GM19467 (cell line): Measurements from ENCODE around the gene RGR.
A peak's percentile ranks its signal among the peaks of the same experiment; 100 is the strongest.
"Not testable (repeated sequence)": the region's sequence is repeated elsewhere in the genome, so short reads cannot be mapped to it uniquely, and the experiment has no call there.

Source experiments
- ATAC-seq: cut with Tn5 transposase; IDR thresholded peaks from one replicate; pipeline ENCODE4 v1.9.1; 2021; ENCODE audit warnings: mild to moderate bottlenecking, moderate library complexity; ENCODE audit not compliant: unreplicated experiment

Gene RGR

DNA sequence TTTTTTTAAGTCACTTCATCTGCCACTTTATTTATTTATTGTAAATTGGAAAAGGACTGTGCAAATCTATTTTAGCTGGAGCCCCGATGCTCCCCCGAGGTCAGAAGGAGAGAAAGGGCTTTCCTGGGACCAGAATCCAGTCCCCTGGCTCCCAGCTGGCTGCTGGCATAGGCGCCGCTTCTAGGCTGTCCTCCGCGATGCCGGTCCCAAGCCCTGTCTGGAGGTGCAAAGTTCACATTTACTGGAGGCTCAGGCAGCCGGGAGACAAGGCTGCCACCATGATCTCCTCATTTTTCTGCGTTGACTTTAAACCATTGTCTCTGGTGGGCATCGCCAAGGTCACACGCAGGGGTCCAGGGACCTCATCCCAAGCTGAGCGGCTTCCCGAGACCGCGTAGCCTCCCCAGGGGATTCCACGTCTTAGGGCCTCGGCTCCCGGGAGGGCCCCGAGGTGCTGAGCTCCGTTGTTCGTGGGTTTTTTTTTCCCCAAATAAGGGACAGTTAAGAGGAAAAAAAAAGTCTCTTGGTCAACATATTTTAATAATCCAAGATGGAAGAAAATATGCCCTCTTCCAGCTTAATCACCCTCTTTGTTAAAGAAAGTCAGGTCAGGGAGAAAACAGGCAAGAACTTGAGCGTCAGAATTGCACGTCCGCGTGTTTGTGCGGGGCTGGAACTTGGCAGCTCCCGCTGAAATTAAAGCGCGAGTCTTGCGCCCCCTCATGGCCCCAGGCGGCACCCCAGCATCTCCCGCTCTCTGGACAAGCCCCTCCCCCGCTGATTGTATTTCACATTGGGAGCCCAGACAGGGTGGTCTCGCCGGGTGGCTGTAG is 11.9 kb downstream of the RGR start:
- no peak for ATAC-seq

DNA sequence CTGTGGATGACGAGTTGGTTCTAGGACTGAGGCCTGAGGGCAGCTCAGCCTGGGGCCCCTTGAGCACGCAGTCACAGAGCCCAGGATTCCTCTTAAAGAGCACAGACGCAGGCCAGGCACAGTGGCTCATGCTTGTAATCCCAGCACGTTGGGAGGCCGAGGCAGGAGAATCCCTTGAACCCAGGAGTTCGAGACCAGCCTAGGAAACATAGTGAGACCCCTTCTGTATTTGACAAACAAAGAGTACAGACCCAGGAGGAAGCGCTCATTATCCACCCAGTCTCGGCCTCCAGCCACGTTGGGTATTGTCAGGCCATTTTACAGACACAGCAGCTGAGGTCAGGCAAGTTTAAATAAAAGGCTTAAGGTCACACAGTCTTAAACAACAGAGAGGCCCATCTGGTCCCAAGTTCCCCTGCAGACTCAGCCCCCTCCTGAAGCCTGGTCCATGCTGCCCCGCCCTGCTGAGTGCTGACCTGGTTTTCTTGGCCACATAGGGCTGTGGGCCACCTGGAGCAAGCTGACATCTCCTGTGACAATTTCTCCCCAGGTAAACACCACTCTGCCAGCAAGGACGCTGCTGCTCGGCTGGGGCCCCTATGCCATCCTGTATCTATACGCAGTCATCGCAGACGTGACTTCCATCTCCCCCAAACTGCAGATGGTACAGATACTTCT is 12.6 kb downstream of the RGR start:
- no peak for ATAC-seq

DNA sequence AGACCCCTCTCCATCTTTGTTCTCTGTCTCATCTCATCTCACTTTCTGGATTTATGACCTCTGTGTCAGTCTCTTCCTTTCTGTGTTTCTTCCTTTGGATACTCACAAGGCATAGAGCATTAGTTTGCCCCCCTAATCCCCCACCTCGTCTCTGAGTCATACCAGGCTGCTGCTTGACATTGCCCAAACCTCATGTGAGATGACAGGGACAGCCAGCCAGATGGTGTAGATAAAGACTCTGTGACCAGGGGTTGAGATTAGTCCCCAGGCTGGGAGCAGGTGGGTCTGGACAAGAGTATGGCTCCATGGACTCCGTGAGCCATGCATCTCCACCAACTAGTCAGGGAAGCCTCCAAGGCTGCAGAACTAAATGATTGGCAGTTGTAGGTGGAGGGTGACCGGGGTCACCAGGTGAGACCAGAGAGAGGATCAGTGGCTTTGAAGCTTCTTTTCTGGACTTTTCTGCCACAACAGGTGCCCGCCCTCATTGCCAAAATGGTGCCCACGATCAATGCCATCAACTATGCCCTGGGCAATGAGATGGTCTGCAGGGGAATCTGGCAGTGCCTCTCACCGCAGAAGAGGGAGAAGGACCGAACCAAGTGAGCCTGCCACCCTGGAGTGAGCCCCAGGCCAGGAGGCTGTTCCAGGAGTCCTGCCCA is 13.3 kb downstream of the RGR start:
- ATAC-seq = no peak

DNA sequence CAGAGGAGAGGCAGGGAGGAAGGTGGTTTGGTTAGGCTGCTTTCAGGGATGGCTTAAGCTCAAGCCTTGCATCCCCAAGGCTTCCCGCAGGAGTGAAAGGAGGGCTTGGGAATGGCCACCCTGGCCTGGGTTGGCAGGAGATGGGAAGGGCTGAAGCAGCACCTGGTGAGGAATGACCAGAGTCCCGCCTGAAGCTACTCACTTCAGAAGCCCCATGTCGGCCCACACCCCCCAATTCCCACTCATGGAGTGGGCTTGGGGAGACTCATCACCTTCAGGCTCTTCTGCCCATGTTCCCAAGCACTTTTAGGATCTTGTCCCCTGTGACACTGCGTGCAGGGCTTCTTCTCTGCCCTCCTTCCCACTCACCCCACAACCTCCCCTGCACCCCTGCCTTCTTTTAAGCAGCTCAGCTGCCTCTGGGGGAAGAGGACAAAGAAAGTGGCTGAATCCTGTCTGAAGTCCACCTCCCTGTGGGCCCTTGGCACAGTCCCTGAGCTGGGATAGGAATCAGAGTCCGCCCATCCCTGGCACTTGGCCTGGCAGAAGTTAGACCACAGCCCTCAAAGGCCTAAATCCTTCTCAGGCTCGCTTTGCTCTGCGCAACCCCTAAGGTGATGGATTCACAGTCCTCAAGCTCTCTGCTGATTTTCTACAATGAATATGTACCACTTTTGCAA is 16.5 kb downstream of the RGR start:
- no peak for ATAC-seq

DNA sequence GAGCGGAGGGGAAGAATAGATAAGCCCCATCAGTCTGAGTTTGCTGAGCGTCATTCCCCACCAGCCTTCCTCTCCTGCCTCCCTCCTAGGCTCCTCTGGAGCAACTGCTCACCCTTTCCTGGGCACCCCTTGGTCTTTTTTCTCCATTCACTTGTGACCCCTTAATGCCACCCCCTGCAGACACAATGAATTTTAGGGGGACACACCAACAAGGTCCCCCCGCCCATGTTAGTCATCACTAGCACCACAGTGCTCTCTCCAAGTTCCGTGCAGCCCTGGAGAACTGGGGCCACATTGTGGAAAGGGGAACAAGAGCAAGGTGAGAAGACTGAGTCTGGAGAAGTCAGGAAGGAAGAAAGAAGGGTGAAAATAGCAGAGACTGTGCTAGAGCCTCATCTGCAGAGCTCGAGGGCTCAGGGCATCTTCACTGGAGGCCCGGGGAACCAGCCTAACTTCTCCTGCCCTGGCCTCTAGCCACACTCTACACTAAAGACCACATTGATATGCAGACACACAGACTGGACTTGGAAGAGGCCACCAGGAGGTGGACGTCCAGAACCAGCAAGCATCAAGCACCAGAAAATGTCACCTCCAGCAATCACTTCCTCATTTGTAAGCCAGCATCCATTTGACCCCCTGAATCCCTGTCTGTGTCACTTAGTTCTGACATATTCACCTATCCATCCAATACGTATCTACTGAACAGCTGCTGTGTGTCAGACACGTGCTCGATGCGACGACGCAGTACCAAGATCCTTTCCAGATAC is 17.5 kb downstream of the RGR start:
- ATAC-seq = no peak

DNA sequence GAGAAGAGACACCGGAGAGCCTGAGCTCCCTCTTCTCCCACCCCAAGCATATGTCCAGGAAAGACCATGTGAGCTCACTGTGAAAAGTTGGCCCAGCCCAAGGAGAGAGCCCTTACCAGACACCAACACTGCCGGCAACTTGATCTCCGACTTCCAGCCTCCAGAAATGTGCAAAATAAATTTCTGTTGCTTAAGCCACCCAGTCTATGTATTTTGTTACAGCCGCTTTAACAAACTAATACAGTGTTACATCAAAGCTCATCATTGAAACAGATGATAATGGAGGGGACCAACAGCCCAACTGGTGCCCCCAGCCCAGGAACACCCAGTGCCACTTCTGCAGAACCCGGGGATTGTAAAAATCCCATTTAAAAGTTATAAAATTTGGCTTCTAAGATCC is 18.9 kb downstream of the RGR start:
- no peak for ATAC-seq

DNA sequence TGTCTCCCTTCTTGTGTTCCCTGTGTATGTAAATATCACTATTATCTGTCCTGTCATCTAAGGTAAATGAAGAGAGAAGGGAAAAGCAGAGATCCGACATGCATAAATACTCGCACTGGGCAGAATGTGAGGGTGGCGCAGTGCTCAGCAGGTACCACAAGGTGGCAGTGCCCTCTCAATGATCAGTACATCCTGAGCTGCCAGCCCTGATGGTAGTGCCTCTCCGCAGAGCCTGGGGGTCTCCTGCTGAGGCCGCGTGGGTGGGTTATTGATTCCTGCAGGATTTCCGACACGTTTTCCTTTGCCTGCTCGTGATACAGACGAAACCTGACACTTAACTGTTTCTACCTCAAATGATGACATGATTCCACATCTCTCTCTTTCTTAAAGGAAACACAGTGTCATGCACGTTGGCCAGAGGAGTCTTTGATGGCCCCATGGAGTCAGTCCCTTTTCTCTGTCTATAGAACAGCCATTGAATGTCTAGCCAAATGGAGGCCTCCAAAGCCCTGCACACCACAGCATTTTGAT is 19.8 kb downstream of the RGR start:
- ATAC-seq = peak; percentile 94

DNA sequence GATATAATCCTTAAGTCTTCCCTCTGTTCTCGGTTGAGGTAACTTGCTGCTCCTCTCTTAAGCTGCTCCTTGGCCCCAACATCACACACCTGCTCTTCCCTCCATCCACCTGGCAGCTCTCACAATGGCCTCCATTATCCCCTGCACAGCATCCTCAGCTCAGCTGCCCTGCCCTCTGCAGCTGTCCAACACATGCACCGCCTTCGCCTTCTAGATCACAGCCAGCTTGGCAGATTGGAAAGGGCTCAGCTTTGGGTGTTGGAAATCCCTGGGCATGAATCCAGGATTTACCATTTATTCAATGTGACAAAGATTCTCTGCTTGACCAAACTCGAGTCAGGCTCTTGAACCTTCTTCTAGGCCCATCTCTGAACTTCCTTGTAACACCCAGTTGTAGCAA is 20.6 kb downstream of the RGR start:
- no peak for ATAC-seq

DNA sequence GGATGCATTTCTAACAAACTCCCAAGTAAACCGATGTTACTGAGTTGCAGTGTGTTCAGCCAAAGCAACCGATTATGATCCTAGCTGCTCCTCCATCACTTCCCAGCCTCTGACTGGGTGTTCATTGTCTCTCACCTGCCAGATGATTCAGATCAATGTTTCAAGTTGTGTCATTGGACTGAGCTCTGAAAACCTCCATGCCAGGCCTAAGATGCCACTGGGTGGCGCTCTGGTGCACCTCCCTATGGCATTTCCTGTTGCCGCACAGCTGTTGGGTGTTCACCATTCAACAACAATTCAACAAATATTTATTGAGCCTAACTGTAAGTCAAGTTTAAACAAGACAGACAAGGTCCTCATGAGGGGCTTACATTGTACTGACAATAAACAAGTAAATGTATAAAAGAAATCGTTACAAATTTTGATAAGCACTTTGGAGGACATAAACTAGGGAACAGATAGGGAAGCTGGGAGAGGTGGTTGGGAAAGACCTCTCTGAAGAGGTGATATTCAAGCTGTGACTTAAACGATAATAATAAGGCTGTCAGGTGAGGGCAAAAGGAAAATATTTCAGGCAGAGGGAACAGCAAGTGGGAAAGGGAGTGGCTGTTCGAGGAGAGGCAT is 22.8 kb downstream of the RGR start:
- ATAC-seq = no peak

DNA sequence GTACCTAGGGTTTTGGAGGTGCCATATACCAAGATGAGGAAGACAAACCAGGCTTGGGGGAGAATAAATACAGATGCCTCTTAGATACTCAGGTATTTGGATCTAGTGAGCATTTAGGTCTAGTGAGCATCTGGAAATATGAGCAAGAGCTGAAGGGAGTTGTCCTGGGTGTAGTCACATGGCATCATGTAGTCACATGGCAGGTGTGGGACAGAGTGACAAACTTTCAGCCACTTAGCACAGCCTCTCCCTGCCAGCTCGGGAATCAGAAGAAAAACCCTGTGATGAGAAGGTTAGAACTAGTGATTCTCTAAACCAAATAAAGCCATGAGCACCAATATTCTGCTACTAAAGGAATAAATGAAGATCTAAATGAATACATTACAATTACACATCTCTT is 24.3 kb downstream of the RGR start:
- no peak for ATAC-seq

DNA sequence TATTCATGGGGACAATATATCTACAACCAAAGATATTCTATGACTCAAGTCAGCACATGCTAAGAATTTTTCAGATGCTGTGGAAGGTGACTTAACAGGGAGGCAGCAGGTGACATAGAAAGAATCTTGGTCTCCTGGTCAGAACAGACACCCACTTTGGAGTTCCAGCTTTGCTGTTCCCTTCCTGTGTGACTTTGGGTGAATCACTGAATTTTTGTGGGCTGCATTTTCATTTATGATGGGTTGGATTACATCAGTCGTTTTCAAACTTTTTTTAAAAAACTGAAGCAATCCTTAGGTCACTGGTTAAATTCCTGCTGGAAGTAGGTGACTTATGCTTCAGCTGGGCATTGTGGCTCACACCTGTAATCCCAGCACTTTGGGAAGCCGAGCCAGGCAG is 24.9 kb downstream of the RGR start:
- no peak for ATAC-seq

DNA sequence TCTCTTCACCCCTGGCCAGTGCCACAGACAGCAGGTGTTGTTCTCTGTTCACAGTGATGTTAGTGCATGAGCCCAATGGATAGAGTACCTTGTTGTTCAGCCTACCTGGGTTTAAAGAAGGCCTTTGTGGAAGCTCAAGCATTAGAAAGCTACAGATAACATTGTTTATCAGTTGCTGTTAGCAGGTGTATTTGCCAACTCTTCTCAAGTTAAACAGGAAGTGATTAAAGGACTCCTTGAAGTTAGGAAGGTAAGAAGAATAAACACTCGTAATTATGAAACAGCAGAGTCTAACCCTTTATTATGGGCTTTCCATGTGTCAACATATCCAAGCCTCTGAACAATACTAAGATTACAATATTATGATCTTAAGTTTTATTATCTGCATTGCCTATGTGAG is 25.9 kb downstream of the RGR start:
- no peak for ATAC-seq

DNA sequence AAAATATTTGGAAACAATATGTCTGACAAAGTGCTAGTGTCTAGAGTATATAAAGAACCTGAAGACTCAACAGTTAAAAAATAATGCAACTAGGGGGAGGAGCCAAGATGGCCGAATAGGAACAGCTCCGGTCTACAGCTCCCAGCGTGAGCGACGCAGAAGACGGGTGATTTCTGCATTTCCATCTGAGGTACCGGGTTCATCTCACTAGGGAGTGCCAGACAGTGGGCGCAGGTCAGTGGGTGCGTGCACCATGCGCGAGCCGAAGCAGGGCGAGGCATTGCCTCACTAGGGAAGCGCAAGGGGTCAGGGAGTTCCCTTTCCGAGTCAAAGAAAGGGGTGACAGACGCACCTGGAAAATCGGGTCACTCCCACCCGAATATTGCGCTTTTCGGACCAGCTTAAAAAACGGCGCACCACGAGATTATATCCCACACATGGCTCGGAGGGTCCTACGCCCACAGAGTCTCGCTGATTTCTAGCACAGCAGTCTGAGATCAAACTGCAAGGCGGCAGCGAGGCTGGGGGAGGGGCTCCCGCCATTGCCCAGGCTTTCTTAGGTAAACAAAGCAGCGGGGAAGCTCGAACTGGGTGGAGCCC is 35.1 kb downstream of the RGR start:
- ATAC-seq = not testable (repeated sequence)

DNA sequence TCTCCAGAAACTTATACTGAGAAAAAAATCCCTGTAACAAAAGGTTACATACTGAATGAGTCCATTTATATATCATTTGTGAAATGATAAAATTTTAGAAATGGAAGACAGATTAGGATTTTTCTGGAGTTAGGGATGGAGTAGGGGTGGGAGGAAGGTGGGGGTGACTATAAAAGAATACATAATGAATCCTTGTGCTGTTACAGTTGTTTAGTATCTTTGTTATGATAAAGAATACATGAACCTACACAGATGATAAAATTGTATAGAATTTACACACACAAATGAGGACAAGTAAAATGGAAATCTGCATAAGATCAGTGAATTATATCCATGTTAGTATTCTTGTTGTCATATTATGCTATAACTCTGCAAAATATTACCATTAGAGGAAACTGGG is 41.8 kb downstream of the RGR start:
- ATAC-seq = no peak

DNA sequence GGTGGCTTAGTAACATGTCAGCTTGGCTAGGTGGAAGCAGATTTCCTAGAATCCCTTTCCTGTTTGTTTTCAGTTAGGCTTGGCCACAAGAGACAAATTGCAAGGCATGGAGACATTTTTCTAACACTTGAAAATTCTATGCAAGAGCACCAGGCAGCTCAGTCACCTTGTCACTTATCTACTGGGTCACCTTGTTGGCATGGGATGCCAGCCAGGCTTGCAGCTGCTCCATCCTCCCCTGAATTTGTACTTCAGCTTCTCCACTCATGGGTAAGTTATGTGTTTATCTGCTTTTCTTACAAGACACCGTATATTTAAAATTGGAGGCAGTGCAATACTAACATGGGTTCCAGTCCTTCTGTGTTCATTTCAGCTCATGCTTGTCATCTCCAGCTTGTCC is 43.3 kb downstream of the RGR start:
- no peak for ATAC-seq

DNA sequence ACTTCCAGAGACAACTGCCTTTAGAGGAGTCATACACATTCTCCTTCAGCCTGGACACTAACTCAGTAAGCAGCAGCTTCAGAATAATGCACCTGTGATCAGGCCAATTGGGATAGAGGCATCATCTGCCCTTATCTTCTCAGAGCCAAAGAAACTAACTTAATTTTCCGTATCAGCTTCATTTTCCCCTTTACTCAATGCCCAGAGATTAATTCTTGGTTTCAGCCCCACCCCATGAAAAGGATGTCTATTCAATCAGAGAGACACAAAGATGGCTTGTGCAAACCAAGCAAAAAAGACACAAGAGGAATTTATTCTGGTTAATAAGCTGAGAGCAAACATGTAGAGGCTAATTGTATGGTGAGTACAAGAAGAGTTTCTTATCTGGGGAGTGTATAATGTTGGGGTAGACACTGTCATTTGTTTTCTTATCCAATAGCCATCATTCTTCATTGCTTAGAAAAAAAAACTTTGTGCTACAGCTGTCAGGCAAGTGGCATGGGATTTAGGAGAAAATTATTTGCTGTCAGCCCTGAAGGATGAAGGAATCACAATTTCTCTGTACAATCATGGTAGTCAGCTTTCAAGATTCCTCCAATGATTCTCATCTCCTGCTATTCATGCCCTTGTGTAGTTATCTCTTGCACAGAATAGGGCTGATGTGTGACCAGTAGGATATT is 44.8 kb downstream of the RGR start:
- no peak for ATAC-seq

DNA sequence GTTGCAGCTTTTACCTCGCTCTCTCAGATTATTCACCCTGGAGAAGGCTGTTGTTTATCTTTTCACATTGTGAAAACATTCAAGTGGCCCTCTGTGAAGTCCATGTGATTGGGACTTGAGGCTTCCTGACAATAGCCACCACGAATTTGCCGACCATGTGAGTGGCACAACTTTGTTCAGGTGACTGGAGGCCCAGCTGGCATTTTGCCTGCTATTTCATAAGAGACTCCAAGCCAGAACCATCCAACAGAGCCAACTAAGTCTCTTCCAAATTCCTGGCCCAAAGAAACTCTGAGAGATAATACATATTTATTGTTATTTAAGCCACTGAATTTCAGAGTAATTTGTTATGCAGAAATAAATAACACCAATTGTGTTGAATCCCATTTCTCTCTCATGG is 45.4 kb downstream of the RGR start:
- no peak for ATAC-seq

DNA sequence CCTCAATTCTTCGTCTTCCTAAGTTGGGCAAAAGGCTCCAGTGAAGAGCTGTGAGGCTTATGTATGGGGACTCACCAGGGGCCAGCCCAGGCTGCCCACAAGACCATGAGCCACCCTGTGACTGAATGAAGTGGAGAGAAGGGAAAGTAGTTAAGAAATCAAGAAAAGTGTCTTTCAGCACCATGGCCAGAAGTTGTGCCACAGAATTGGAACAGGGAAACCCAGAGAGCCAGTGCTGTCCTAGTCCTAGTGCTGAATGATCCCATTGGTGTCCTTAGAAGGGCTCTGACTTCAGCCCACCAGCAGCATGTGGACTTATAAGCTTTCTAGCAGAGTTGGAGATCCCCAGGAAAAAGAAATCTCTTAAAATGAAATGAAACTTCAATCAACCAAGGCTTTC is 46.5 kb downstream of the RGR start:
- ATAC-seq = no peak

DNA sequence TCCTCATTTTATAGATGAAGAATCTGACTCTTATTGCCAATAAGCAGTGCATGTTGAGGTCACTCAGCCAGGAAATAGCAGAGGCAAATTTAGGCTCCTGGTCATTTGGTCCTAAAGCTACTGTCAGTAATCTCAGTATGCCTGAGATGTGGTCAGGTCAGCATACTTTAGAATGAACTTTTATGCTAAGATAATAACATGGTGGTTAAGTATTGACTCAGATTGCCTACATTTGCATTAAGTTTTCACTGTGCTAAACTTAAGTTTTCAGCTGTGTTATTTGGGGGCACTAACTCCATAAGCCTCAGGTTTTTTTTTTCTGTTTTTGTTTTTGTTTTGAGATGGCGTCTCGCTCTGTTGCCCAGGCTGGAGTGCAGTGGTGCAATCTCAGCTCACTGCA is 47.6 kb downstream of the RGR start:
- no peak for ATAC-seq
